Lower leg skin (tissue), 3 donors: ENCODE data around the gene UNC13B.

ENCODE experiments used
- CTCF ChIP-seq, 3 donors: fragments of 450-650 bp; IDR thresholded peaks; one replicate each; pipeline ENCODE4 v1.5.1; 2016; ENCODE audit warnings: antibody characterized with exemption in 3 of 3, mild to moderate bottlenecking in 3 of 3, moderate library complexity in 2 of 3
- POLR2A ChIP-seq, 2 donors: fragments of 450-650 bp; IDR thresholded peaks; one replicate each; pipeline ENCODE4 v1.6.1; 2016 to 2017; ENCODE audit warnings: antibody characterized with exemption in 2 of 2, mild to moderate bottlenecking in 1 of 2, moderate library complexity in 1 of 2

GRCh38 chr9:35424356-35425352, 262.8 kb downstream of the UNC13B start:
- TF ChIP-seq CTCF (IDR thresholded peaks at IDR 0.05) (no peak), POLR2A (IDR thresholded peaks at IDR 0.05) (no peak)
